Superior temporal gyrus (tissue), 1 donor: ENCODE measurements around the gene ELAPOR1.
"Not testable (repeated sequence)": the region's sequence is repeated elsewhere in the genome, so short reads cannot be mapped to it uniquely, and the experiment has no call there.

Source experiments
- DNase-seq: peaks from one replicate; pipeline ENCODE4 v3.0.0-alpha.2; 2016; ENCODE audit errors: extremely low spot score

Gene ELAPOR1

DNA sequence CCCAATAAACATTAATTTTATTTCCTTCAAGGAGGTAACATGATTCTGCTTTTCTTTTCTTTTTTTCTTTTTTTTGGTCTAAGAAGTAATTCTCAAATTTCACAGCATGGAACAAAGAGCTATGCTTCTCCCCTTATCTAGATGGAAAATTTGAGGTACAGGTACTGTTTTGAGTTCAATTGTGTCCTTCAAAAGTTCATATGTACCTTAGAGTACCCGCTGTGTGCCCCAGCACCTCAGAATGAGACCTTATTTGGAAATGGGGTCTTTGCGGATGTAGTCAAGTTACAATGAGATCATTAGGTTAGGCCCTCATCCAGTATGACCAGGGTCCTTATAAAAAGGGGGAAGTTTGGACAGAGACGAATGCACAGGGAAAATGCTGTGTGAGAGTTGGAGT lies 22.0 kb downstream of the ELAPOR1 start:
- DNase-seq, result no peak

DNA sequence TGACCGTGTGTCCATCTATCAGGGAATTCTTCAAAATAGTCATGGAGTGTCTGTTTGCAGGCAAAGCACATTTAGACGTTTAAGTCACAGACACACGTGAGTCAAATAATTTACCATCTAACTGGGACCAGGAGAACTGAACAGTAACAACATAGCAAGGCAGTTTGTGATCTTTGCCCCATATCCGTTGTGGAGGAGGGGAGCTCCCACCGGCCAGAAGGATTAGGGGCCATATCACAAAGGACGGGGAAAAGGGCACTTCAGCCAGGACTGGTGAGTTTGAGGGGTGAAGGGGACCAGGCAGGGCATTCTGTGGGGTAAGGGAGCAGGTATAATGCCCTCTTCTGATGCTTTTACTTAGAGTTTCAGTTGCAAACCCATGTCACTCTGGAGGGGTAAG lies 22.9 kb downstream of the ELAPOR1 start:
- DNase-seq, result no peak

DNA sequence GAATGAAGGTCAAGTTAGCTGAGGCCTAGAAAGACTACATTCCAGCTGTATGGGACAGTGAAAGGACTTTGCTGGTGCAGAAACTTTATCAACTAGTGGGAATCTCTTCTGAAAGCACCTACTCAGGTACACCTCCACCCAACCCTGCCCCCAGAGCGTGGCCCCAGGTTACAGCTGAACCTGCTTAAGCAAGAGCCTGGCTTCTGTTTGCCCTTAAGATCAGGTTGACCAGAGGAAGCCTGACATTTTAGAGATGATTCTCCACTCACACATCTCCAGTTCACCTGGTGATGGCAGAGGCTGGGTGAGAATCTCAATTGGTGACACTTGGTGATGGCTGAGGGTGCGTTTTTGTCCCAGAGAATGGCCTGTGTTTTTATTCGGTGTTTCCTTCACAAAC lies 24.0 kb downstream of the ELAPOR1 start:
- DNase-seq, result no peak

DNA sequence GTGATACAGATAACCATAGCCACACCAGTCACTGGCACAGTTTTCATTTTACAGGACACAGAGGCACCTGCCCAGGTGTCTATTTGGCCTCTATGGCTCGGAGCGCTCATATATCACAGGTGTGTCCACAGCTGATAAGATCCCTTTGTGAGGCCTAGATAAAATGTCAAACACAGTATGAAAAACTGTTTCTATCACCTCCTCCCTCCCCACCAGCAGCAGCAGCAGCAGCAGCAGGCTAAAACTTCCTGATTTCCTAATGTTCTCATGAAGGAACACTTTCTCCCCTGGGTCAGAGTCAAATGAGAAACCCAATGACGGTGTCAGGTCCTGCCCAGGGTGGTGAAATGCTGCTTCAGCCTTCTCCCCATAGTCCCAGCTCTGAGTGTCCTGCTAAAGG lies 24.4 kb downstream of the ELAPOR1 start:
- DNase-seq, result no peak

DNA sequence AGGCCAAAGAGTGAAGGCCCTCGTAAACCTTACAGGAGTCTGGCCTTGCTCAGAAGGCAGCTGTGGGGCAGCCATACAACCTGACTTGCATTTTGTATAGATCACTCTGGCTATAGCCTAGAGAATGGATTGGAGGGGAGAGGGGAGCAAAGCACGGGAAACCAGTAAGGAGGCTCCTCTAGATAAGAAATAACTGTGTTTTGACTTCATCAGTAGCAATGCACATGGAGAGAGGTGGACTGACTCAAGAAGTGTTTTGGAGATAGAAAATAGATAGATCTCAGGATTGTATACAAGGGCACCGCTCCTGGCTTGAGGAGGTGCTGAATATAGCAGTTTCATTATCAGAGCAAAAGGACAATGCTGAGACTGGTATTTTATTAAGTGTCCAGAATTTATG lies 26.5 kb downstream of the ELAPOR1 start:
- DNase-seq, result no peak

DNA sequence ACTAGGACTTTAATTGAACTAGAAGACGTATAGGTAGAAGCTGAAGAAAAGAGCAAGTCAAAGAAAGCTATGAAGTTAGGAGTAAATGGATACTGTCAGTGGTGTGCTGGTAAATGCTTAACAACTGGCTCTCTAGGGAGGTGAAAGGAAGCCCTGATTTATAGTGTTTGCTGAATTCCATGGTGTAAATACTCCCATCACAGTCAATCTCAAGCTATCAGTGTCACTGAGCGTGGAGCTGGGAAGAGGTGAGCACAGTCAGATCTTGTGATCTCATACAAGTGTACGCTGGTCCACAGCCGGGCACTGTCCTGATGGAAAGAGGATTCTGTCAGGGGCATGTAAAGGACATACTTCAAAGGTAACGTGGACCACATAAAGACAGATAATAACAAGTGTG lies 28.3 kb downstream of the ELAPOR1 start:
- no peak for DNase-seq

DNA sequence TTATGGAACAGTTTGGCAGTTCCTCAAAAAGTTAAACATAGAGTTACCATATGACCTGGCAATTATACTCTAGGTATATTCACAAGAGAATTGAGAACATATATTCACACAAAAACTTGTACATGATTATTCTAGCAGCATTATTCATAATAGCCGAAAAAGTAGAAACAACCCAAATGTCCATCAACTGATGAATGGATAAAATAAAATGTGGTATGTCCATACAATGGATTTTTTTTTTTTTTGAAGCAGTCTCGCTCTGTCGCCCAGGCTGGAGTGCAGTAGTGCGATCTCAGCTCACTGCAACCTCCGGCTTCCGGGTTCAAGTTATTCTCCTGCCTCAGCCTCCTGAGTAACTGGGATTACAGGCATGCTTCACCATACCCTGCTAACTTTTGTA lies 28.8 kb downstream of the ELAPOR1 start:
- not testable (repeated sequence) for DNase-seq

DNA sequence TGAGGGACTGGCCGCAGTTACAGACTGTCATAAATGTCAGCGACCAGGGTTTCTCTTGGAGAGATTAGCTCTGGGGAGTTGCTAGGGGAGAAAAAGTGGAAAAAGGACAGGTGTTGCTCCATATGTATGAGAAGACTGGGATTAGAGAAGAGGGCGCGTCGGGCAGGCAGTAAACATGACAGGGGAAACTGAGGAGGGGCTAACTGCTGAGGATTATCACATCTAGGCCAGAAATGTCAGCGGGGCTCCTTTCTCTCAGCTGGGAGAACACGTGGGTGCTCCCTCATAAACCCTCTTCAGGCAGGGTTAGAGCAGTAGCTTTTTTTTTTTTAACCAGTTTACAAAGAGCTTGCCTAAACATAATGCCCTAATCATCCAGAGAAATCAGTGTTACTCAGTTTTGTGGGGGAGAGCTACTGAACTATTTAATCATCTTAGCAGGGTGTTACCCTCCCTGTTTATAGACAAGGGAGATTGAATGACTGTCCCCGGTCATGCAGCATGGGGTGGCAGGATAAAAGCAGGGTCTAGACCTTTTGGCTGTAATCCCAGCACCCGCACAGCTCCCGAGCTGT lies 35.2 kb downstream of the ELAPOR1 start:
- DNase-seq, result no peak

DNA sequence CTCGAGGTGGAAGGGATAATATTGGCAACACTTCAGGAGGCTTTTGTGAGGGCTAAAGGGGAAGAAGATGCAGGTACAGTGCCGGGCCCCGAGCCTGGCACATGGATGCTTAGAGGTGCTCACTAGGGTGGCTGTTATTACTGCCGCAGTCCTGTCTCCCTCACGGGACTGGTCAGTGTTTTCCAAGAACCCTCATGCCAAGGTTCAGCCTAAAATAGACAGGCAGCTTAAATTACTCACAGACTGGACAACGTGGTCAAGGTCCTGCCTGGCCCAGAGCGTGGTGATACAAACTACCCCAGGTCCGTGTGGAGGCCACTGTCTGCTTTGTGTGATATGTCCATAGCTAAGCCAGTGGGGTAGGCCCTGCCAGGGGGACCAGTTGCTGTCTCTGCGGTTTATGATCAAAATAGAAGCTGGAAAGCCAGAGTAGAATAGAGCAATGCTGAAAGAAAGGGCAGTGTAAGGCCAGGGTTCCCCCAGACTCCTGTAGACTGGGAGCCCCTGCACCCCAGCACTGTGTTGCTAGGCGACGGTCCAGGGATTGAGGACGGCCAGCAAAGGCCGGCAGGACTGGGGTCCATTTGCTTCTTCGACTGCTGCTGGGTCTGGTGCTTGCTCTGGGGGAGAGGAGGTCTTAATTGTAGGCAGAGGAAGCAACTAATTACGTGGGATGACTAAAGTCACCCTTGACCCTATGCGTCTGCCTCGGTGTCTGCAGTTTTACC lies 36.1 kb downstream of the ELAPOR1 start:
- no peak for DNase-seq

DNA sequence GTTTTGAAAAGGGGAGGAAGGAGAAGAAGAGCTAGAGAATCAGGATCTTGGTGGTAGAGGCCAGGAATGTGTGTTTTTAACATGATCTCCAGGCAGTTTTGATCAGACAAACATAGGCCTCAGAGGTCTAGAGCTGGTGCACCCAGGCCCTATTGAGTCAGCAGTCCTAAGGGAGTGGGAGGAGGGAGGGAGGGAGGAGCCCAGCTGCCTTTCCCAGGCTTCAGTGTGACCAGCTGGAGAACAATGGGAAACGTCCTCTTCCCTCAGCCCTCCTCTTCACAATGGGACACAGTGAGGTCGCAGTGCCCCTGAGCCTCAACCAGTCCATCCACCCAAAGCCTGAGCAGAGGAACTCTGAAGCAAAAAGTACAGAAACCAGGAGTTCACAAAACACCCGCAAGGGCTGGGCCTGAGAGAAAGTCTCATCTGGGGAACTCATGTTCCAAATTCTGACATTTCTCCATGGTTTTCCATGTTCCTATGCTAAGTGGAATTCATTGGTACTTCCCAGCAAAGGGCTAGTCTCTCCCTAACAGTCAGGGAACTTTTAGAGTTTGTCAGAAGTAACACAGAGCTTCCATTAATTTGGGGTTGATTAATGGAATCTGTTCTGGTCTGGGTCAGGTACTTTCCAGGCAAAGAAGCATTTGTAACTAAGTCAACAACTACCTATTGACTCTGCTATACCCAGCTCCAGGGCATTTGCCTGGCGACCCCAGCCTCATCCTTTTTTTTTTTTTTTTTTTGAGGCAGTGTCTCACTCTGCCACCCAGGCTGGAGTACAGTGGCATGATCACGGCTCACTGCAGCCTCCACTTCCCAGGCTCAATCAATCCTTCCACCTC lies 37.5 kb downstream of the ELAPOR1 start:
- DNase-seq, result peak; percentile 80

DNA sequence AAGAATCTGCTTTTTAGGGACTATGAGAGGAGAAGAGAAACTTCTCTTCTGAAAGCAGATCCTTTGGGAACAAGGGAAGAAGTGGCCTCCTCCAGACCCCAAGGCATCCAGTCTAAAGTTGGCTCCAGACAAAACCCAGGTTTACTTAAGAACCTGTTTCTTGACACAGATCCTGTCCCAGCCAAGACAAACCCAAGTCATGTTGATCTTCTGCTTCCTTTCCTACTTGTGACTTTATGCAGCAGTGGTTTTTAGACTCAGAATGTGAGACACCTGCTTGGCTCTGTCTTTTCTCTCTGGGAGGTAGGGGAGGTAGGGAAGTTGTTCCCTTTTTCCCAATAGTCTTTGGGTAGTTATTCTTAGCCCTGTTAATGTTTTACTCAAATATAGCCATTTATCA lies 38.3 kb downstream of the ELAPOR1 start:
- DNase-seq, result no peak

DNA sequence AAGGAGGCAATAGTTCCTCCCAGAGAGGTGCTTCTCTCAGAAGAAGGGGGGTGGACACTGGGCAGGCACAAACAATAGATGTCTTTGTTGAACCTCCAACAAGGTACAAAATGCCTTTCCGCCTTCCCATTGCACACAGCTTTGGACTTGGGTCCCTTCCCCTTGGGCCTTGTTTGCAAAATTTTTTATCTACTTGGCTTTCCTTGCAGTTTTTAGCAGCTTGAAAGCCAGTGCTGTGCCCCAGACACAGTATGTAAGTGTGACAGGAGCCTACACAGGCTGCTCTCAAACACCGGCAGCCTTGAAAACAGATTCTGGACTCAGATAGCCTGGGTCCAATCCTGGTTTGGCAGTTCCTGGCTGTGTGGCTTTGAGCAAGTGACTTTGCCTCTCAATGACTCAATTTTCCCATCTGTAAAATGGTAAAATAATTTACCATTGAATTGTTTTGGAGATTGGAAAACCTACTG lies 43.0 kb downstream of the ELAPOR1 start:
- no peak for DNase-seq

DNA sequence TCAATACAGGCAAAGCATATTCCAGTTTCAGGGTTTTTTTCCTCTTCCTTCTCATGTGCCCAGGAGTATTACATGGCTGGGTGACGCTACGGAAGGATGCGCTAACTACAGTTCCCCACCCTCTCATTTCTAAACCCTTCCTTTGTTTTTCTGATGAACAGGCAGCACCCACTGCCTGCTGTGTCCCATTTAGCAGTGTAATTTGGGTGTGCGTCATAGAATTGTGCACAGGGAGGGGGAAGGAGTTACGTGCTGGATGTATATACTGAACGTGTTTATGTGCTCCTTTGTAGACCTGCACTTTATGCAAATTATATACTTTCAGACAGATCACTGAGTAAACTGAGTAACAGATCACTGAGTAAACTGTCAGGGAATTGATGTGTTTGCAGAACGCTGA lies 44.5 kb downstream of the ELAPOR1 start:
- DNase-seq, result peak; percentile 48

DNA sequence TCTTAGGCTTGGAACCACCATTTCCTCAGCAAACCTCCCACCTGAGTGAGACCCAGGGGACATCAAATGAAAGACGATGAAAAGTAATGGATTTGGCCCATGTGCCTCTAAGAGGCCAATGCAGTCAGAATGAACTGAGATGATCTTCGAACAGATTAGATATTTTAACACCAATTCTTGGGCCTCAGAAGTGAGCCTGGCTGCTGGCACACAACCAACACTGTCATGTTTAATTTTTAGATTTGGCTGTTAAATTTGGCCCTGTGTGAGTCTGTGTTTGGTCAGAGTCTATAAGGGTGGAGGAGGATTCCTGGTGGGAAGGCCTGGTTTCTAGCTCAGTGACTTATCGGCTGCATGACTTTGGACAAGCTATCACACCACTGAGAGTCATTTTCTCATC lies 45.4 kb downstream of the ELAPOR1 start:
- no peak for DNase-seq

DNA sequence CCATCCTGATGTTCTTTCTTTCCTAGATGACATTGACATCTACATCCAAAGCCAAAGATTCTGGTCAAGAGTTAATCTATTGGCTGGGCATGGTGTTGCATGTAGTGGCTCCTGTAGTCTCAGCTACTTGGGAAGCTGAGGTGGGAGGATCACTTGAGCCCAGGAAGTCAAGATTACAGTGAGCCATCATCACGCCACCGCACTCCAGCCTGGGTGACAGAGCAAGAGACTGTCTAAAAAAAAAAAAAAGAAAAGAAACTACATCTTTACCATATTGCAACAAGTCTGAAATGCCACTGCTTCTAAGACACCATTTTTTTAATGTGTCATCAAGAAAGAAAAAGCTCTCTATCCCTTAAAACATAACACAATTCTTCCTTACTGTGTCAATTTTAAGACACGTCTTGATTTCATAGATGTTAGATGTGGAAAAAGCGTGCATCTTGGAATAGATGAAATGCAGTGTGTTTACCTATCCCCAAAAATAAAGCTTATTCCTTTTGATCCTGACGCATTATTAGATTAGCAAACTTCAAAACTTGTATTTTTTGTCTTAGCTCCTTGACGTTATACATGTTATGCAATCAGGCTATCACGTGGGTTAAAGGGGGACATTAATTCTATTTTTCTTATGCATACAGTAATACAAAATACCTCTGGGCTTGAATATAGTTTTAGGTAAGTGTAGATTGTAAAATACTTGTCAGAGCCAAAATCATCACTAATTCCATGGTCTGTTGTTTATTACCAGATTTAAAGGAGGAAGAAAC lies 46.3 kb downstream of the ELAPOR1 start:
- DNase-seq, result no peak

DNA sequence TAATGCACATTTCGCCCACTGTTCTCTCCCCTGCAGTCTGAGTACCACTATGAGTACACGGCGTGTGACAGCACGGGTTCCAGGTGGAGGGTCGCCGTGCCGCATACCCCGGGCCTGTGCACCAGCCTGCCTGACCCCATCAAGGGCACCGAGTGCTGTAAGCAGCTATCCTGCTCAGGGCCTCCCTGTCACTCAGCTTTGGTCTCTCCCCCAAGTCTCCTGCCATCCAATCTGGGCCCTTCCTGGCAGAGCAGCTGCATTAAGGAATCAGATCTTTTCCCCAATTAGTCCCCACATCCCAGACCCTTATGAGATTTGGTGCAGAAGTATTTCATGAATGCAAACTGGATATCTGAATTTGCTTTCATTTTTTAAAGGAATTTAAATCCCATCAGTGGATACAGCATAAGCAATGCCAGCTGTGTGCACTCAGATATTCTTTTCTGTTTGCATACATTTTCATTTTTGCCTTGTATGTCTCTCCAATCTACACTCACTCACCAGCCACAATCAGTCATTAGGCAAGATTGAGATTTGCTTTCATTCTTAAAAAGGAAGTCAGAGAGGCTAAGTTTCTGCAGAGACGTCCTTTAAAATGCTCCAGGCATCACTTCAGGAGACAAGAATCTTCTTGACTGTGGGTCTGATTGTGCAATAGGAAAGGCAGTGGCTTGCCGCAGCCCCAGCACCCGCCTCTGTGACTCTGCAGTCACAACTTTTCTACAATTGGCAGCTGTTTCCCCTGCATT lies 48.1 kb downstream of the ELAPOR1 start:
- peak; percentile 72 for DNase-seq

DNA sequence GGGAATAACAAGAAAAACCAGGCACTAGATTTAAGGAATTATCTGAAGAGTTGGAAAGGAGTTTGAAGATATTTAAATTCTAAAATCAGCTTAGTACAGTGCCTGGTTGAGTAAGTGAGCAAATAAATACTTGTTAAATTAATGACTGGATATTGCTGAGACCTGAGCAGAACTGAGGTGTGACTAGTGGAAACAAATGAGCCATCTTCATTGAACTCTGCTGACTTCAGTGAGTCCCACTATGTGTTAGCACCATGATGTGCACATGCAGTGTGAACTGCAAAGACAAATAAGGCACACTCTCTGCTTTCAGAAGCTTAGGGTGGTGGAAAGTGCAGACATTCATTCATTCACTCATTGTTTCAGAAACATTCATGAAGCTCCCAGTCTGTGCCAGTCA lies 48.7 kb downstream of the ELAPOR1 start:
- DNase-seq, result no peak

DNA sequence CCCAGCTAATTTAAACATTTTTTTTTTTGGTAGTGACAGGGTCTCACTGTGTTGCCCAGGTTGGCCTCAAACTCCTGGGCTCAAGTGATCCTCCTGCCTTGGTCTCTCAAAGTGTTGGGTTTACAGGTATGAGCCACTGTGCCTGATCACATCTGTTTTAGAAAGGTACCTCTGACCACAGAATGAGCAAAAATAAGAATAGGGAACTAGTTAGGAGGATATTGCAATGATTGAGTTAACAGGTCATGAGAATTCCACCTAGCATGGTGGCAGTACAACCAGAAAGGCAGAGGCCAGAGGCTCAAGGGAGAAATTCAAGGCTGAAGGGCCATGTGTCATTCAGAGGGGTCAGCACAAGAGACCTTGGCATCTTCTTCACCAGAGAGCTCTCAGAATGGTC lies 49.6 kb downstream of the ELAPOR1 start:
- DNase-seq, result no peak
